GM12878 (cell line): Measurements from ENCODE around the gene PHACTR1. TPM values are rescaled to one million over a fixed set of nuclear protein-coding genes. Genes with fewer than 3 reads are reported as not detected.

Experiments
- ATAC-seq: fragments of 200-7000 bp; cut with Tn5 transposase; 3 replicates; pipeline ENCODE4 v1.9.1; 2020; ENCODE audit warnings: mild to moderate bottlenecking, moderate library complexity
- BruUV-seq: library from RNA; stranded (reverse); fragments of 400-500 nt; replicated peaks from 2 replicates; lab custom pipeline; 2021; lab: Mats Ljungman, UMichigan
- CTCF ChIA-PET: fragments of 300-600 bp; sonication (Branson Sonifier 250); formaldehyde crosslinking; extraction: SDS; loops from one replicate; lab custom pipeline; 2021; ENCODE audit warnings: inconsistent platforms; lab: Yijun Ruan, JAX
- POLR2A ChIA-PET: fragments of 350-600 bp; formaldehyde crosslinking; extraction: SDS; loops from one replicate; lab custom pipeline; 2021; ENCODE audit warnings: inconsistent platforms; lab: Charles Lee
- RAD21 ChIA-PET: fragments of 300-600 bp; sonication (Branson Sonifier 250); formaldehyde crosslinking; loops from one replicate; lab custom pipeline; 2023; ENCODE audit warnings: antibody characterized with exemption; ENCODE audit not compliant: unreplicated experiment; lab: Charles Lee
- SMC1A ChIA-PET: fragments of 300-600 bp; sonication (Branson Sonifier 250); formaldehyde crosslinking; loops from one replicate; lab custom pipeline; 2023; ENCODE audit not compliant: unreplicated experiment, uncharacterized antibody; lab: Charles Lee
- DNase-seq: peaks from one replicate; pipeline ENCODE4 v3.0.0-alpha.2; 2011; ENCODE audit warnings: low read depth, low spot score
- FAIRE-seq: peaks from 3 replicates; lab custom pipeline; 2011; peaks lifted over from hg19 to GRCh38; lab: Jason Lieb, UNC
- H2AFZ ChIP-seq: 2 replicates; pipeline ENCODE4 v1.6.0; 2011; ENCODE audit warnings: low read depth, low read length, control low read depth; ENCODE audit not compliant: control insufficient read depth
- H3K27ac ChIP-seq: 2 replicates; pipeline ENCODE4 v1.5.1; 2011; ENCODE audit warnings: control low read depth; ENCODE audit not compliant: control insufficient read depth, insufficient read depth
- H3K27me3 ChIP-seq, 2 experiments: replicated peaks in 1 of 2; 2 replicates each; pipeline versions ENCODE4 v1.6.0 to v1.6.1; 2011; ENCODE audit warnings: low read length in 1 of 2; ENCODE audit not compliant: control insufficient read depth in 2 of 2, insufficient read depth in 2 of 2
- H3K36me3 ChIP-seq, 2 experiments: 2 replicates each; pipeline ENCODE4 v1.5.1; 2011; ENCODE audit warnings: low read length in 1 of 2; ENCODE audit not compliant: control insufficient read depth in 2 of 2, insufficient read depth in 2 of 2
- H3K4me1 ChIP-seq: 2 replicates; pipeline ENCODE4 v1.6.1; 2011; ENCODE audit warnings: mild to moderate bottlenecking, low read length, moderate library complexity, mixed read lengths; ENCODE audit not compliant: control insufficient read depth, insufficient read depth
- H3K4me2 ChIP-seq: 2 replicates; pipeline ENCODE4 v1.6.0; 2011; ENCODE audit warnings: control low read depth; ENCODE audit not compliant: control insufficient read depth, insufficient read depth
- H3K4me3 ChIP-seq: fragments of 200-600 bp; sonication (generic); 2 replicates; pipeline ENCODE4 v1.5.1; 2016
- H3K79me2 ChIP-seq: 2 replicates; pipeline ENCODE4 v1.6.0; 2011; ENCODE audit warnings: low read length; ENCODE audit not compliant: control insufficient read depth, insufficient read depth
- H3K9ac ChIP-seq: 2 replicates; pipeline ENCODE4 v1.8.0; 2011; ENCODE audit warnings: low read length, control low read depth, mixed read lengths; ENCODE audit not compliant: control insufficient read depth, insufficient read depth
- H3K9me3 ChIP-seq: replicated peaks from 3 replicates; pipeline ENCODE4 v1.5.1; 2011; ENCODE audit warnings: mild to moderate bottlenecking, low read length; ENCODE audit not compliant: control insufficient read depth, insufficient read depth
- H4K20me1 ChIP-seq: 2 replicates; pipeline ENCODE4 v1.6.0; 2011; ENCODE audit not compliant: control insufficient read depth, insufficient read depth
- ASH2L ChIP-seq: fragments of 300-600, 200-600 bp; sonication (generic); IDR thresholded peaks from 2 replicates; pipeline ENCODE4 v1.6.1; 2017; ENCODE audit warnings: low read depth, mild to moderate bottlenecking, borderline replicate concordance
- CBX3 ChIP-seq: fragments of 200-600 bp; sonication (generic); IDR thresholded peaks from 2 replicates; pipeline ENCODE4 v1.6.1; 2016; ENCODE audit warnings: low read depth, borderline replicate concordance
- CHD4 ChIP-seq: fragments of 200-600 bp; sonication (generic); IDR thresholded peaks from 2 replicates; pipeline ENCODE4 v1.6.1; 2016; ENCODE audit warnings: mild to moderate bottlenecking
- DPF2 ChIP-seq: fragments of 450-650 bp; IDR thresholded peaks from 2 replicates; pipeline ENCODE4 v1.6.1; 2017; ENCODE audit warnings: mild to moderate bottlenecking
- FOXK2 ChIP-seq: fragments of 450-650 bp; IDR thresholded peaks from 2 replicates; pipeline ENCODE4 v1.6.1; 2017; ENCODE audit warnings: mild to moderate bottlenecking, moderate library complexity
- MXI1 ChIP-seq: fragments of 150-350 bp; IDR thresholded peaks from 2 replicates; pipeline ENCODE4 v1.6.1; 2011; ENCODE audit warnings: low read depth, mild to moderate bottlenecking, inconsistent platforms, low read length, improper control_type of control experiment
- POLR2AphosphoS5 ChIP-seq: IDR thresholded peaks from 2 replicates; pipeline ENCODE4 v1.6.1; 2011; ENCODE audit warnings: mild to moderate bottlenecking, low read length, inconsistent platforms
- SMAD1 ChIP-seq: fragments of 450-650 bp; IDR thresholded peaks from 2 replicates; pipeline ENCODE4 v1.6.1; 2018; ENCODE audit warnings: mild to moderate bottlenecking, low read depth; ENCODE audit not compliant: partially characterized antibody
- WGBS: methylation state at CpG from one replicate; pipeline ENCODE4 v1.1.6; 2016; ENCODE audit warnings: low lambda C conversion rate; ENCODE audit not compliant: insufficient replicate concordance, insufficient coverage; ENCODE audit errors: missing lambda C conversion rate; 5-methylcytosine and 5-hydroxymethylcytosine counted together
- in situ Hi-C: fragments of 300-500 bp; cut with MboI; formaldehyde crosslinking; loops from 9 replicates; pipeline ENCODE4 v1.14.3; 2018; ENCODE audit warnings: mixed read lengths
- intact Hi-C: fragments of 100-400 bp; cut with micrococcal nuclease; formaldehyde crosslinking; loops from one replicate; pipeline ENCODE4 v1.14.2; 2022; ENCODE audit not compliant: unreplicated experiment
- polyA plus RNA-seq, 11 experiments: library from polyadenylated mRNA; depleted of rRNA in 4 of 11; unstranded in 6 of 11; stranded (reverse) in 5 of 11; fragments of >200 nt; fragmentation: Nextera tagmentation in 4 of 11; fragmentation: Illumina TruSeq in 1 of 11; extraction: Ambion mirVana in 4 of 11; extraction: Trizol in 1 of 11; gene quantifications; 1 replicate in 1 of 11; 2 replicates in 10 of 11; pipeline versions ENCODE4 v1.2.1 to v1.2.3, GENCODE V29; 2011 to 2016; ENCODE audit warnings: inconsistent platforms in 2 of 11, missing spikeins in 2 of 11, low read depth in 1 of 11
- total RNA-seq, 4 experiments: library from RNA; depleted of rRNA in 3 of 4; stranded (reverse); fragments of >200 nt in 3 of 4; fragmentation: Illumina TruSeq in 1 of 4; extraction: Trizol in 1 of 4; gene quantifications; 2 replicates each; pipeline versions ENCODE4 v1.2.1 to v1.2.3, GENCODE V29; 2013 to 2021
- TF ChIP-seq, protein P1 (sequence below): fragments of 450-650 bp; IDR thresholded peaks from 2 replicates; pipeline ENCODE4 v1.6.1; 2014; ENCODE audit warnings: mild to moderate bottlenecking
- TF ChIP-seq, protein P2 (sequence below): IDR thresholded peaks from 2 replicates; pipeline ENCODE4 v1.6.1; 2012; ENCODE audit warnings: improper control_type of control experiment, low read depth, low read length; ENCODE audit not compliant: insufficient replicate concordance
- TF ChIP-seq, protein P3 (sequence below): IDR thresholded peaks from 2 replicates; pipeline ENCODE4 v1.6.1; 2011; ENCODE audit warnings: low read depth, mild to moderate bottlenecking, low read length, moderate library complexity, borderline replicate concordance; ENCODE audit errors: extremely low read depth
- TF ChIP-seq, protein P4 (sequence below): fragments of 450-650 bp; IDR thresholded peaks from 2 replicates; pipeline ENCODE4 v1.6.1; 2017; ENCODE audit warnings: mild to moderate bottlenecking
- TF ChIP-seq, protein P5 (sequence below): fragments of 450-650 bp; IDR thresholded peaks from 2 replicates; pipeline ENCODE4 v1.6.1; 2017; ENCODE audit warnings: mild to moderate bottlenecking, low read depth, inconsistent platforms; ENCODE audit not compliant: poor library complexity, severe bottlenecking

Gene PHACTR1
- total and polyA plus RNA-seq, 10 of the 15 experiments (the other 5 are each of a cell fraction or from before 2014, with no cell fraction given) = 34.2 to 94.6 (median 62.3) TPM

DNA sequence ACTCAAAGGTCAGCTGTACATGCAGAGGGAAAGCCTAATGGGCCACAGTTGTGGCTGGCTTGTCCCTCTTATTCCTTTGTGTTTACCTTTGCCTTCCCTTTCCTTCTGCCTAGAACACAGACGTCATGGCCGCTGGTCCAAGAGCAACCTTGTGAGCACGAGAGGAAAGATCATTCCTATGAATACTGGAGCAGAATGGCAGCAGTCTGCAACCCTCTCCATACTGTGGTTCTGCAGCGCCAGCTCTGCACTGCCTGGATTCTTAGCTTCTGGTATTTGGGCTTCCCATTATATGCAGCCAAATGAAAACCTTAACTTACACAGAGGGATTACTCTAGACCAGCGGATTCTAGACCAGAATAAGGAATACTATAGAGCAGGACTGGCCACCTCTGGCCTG lies 599.3 kb downstream of the PHACTR1 start:
- H2AFZ ChIP-seq = no peak overlapping the region
- no peaks in the 10 kb centered on the region for H3K4me1 ChIP-seq
- BruUV-seq = no TSS peak
- ATAC-seq (no peak), DNase-seq (no peak), FAIRE-seq (no peak)
- WGBS = 100% methylated on average over 5 of the region's 5 CpGs
- ChIA-PET SMC1A (interaction anchor here (0.9 to 1.2 kb wide), 3 partner anchors 9 to 55 kb away, joined by 3 to 4 read pairs (median 3); no protein-coding TSS in a partner anchor), CTCF (interaction anchor here (1.3 to 4.4 kb wide), 2 partner anchors 15 to 38 kb away, joined by 3 to 14 read pairs; no protein-coding TSS in a partner anchor), RAD21 (no interaction called here), POLR2A (no interaction called here)
- H3K9ac ChIP-seq = no peak overlapping the region
- no peak overlapping the region for H3K27ac ChIP-seq
- H3K4me2 ChIP-seq = no peak overlapping the region
- H3K36me3 ChIP-seq = peaks cover 4 to 11% of the 10 kb centered on the region in 2 experiments; a peak in 3 of 4 replicates
- no peaks in the 10 kb centered on the region for H3K27me3 ChIP-seq
- H3K9me3 ChIP-seq = no peaks in the 10 kb centered on the region
- H3K4me3 ChIP-seq = no peak overlapping the region
- H3K79me2 ChIP-seq = no peaks in the 10 kb centered on the region
- intact Hi-C loops = no loop called here
- in situ Hi-C loops = no loop called here
- H4K20me1 ChIP-seq = no peaks in the 10 kb centered on the region
- TF ChIP-seq MXI1 = no peak
- TF ChIP-seq CHD4 = no peak
- TF ChIP-seq ASH2L = no peak
- TF ChIP-seq, protein P1, sequence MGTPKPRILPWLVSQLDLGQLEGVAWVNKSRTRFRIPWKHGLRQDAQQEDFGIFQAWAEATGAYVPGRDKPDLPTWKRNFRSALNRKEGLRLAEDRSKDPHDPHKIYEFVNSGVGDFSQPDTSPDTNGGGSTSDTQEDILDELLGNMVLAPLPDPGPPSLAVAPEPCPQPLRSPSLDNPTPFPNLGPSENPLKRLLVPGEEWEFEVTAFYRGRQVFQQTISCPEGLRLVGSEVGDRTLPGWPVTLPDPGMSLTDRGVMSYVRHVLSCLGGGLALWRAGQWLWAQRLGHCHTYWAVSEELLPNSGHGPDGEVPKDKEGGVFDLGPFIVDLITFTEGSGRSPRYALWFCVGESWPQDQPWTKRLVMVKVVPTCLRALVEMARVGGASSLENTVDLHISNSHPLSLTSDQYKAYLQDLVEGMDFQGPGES = no peak
- TF ChIP-seq DPF2 = no peak
- no peak for TF ChIP-seq CBX3
- TF ChIP-seq SMAD1 = no peak
- TF ChIP-seq, protein P2, sequence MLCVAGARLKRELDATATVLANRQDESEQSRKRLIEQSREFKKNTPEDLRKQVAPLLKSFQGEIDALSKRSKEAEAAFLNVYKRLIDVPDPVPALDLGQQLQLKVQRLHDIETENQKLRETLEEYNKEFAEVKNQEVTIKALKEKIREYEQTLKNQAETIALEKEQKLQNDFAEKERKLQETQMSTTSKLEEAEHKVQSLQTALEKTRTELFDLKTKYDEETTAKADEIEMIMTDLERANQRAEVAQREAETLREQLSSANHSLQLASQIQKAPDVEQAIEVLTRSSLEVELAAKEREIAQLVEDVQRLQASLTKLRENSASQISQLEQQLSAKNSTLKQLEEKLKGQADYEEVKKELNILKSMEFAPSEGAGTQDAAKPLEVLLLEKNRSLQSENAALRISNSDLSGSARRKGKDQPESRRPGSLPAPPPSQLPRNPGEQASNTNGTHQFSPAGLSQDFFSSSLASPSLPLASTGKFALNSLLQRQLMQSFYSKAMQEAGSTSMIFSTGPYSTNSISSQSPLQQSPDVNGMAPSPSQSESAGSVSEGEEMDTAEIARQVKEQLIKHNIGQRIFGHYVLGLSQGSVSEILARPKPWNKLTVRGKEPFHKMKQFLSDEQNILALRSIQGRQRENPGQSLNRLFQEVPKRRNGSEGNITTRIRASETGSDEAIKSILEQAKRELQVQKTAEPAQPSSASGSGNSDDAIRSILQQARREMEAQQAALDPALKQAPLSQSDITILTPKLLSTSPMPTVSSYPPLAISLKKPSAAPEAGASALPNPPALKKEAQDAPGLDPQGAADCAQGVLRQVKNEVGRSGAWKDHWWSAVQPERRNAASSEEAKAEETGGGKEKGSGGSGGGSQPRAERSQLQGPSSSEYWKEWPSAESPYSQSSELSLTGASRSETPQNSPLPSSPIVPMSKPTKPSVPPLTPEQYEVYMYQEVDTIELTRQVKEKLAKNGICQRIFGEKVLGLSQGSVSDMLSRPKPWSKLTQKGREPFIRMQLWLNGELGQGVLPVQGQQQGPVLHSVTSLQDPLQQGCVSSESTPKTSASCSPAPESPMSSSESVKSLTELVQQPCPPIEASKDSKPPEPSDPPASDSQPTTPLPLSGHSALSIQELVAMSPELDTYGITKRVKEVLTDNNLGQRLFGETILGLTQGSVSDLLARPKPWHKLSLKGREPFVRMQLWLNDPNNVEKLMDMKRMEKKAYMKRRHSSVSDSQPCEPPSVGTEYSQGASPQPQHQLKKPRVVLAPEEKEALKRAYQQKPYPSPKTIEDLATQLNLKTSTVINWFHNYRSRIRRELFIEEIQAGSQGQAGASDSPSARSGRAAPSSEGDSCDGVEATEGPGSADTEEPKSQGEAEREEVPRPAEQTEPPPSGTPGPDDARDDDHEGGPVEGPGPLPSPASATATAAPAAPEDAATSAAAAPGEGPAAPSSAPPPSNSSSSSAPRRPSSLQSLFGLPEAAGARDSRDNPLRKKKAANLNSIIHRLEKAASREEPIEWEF = no peak
- TF ChIP-seq, protein P3, sequence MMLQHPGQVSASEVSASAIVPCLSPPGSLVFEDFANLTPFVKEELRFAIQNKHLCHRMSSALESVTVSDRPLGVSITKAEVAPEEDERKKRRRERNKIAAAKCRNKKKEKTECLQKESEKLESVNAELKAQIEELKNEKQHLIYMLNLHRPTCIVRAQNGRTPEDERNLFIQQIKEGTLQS = no peak
- TF ChIP-seq, protein P4, sequence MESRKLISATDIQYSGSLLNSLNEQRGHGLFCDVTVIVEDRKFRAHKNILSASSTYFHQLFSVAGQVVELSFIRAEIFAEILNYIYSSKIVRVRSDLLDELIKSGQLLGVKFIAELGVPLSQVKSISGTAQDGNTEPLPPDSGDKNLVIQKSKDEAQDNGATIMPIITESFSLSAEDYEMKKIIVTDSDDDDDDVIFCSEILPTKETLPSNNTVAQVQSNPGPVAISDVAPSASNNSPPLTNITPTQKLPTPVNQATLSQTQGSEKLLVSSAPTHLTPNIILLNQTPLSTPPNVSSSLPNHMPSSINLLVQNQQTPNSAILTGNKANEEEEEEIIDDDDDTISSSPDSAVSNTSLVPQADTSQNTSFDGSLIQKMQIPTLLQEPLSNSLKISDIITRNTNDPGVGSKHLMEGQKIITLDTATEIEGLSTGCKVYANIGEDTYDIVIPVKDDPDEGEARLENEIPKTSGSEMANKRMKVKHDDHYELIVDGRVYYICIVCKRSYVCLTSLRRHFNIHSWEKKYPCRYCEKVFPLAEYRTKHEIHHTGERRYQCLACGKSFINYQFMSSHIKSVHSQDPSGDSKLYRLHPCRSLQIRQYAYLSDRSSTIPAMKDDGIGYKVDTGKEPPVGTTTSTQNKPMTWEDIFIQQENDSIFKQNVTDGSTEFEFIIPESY = no peak
- TF ChIP-seq POLR2AphosphoS5 = no peak
- TF ChIP-seq FOXK2 = no peak
- TF ChIP-seq, protein P5, sequence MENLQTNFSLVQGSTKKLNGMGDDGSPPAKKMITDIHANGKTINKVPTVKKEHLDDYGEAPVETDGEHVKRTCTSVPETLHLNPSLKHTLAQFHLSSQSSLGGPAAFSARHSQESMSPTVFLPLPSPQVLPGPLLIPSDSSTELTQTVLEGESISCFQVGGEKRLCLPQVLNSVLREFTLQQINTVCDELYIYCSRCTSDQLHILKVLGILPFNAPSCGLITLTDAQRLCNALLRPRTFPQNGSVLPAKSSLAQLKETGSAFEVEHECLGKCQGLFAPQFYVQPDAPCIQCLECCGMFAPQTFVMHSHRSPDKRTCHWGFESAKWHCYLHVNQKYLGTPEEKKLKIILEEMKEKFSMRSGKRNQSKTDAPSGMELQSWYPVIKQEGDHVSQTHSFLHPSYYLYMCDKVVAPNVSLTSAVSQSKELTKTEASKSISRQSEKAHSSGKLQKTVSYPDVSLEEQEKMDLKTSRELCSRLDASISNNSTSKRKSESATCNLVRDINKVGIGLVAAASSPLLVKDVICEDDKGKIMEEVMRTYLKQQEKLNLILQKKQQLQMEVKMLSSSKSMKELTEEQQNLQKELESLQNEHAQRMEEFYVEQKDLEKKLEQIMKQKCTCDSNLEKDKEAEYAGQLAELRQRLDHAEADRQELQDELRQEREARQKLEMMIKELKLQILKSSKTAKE = no peak
